NCI-H2029 (cell line): Measurements from ENCODE around the gene OR52I2.

Source experiments
- DNase-seq: peaks from one replicate; lab custom pipeline; 2025; lab: John Stamatoyannopoulos, UW

OR52I2 gene

DNA sequence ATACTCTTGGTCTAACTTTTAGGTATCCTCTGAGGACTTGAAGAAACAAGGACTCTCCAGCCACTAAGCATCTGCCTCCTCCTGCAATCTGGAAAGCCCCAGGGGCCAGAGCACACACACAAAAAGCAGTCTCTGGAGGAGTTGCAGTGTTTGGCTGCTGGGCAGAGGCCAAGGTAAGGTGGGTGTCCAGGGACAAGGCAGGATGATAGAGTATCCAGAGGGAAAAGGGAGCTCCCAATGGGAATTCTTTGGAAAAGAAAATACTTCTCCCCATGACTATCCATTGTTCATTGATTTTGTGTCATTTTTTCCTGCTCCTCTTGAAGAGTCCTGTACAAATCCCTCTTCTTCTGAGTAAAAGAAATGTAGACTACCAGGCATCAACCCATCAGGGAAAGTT, at the start of gene OR52I2:
Gene OR52I2, plus strand, starts transcription at position 301 of the 400 bp plus-strand sequence.
- DNase-seq, result no peak

GRCh38 chr11:4539603-4540219, 41.8 kb upstream of the OR52I2 start:
- DNase-seq, result no peak

DNA sequence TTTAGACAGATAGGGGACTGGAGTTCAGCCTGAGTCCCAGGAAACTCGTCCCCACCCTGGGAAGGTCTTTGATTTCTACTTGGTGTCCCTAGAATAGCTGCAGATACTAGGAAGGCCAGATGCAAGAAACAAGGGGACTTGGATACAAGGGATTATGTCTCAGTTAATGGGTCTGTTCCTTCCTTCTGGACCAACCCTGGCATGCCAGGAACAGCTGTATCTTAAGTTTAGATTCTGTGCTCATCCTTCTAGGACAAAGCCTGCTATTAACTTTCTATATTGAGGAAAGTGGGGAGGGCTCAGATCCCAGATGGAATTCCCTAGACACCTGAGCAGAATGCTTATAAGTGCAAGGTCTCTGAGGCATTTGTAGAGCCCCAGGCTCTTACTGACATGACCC, 40.5 kb upstream of the OR52I2 start:
- DNase-seq, result no peak

DNA sequence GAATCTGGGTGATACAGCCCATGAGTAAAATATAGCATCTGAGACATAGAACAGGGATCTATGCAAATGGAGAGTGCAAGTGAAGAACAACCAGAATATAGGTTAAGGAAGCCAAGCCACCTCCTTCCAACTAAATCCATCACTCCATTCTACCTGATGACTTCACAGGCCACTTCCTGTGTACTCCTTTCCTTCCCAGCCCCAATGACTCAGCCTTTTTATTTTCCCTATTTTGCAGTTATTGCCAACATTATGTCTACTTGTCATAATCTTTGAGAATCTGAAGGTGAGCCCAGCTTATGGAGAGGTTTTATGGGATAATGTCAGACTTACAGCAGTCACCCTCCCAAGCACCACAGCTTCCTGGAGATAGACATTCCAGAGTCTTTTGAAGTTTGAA, 38.0 kb upstream of the OR52I2 start:
- no peak for DNase-seq

- DNase-seq, result no peak
Measured at GRCh38 chr11:4544891-4545290, 36.7 kb upstream of the OR52I2 start, which contains the start of gene OR52M1. Gene OR52M1, plus strand, starts transcription at chr11:4545191. Its CDS starts 0 bp downstream, at chr11:4545191.

DNA sequence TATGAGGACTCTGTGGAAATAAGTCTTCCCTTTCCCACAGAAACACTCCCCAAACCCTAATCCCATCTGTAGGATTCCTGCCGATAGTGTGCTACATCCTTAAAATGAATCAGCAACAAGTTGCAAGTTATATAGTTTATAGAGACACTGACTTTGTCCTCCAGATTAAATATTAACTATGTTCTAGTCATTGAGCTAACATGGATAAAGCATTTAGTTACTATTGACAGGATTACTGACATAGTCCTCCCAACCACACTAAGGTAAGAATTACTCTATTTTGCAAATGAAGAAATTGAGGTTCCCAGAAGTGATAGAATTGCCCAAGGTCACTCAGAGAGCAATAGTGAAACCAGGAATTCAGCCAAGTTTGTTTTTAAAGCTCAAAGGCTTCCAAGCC, 34.7 kb upstream of the OR52I2 start:
- DNase-seq, result no peak

GRCh38 chr11:4547416-4547815, 34.1 kb upstream of the OR52I2 start:
- DNase-seq, result no peak

GRCh38 chr11:4551346-4551979, 30.1 kb upstream of the OR52I2 start:
- DNase-seq, result no peak

DNA sequence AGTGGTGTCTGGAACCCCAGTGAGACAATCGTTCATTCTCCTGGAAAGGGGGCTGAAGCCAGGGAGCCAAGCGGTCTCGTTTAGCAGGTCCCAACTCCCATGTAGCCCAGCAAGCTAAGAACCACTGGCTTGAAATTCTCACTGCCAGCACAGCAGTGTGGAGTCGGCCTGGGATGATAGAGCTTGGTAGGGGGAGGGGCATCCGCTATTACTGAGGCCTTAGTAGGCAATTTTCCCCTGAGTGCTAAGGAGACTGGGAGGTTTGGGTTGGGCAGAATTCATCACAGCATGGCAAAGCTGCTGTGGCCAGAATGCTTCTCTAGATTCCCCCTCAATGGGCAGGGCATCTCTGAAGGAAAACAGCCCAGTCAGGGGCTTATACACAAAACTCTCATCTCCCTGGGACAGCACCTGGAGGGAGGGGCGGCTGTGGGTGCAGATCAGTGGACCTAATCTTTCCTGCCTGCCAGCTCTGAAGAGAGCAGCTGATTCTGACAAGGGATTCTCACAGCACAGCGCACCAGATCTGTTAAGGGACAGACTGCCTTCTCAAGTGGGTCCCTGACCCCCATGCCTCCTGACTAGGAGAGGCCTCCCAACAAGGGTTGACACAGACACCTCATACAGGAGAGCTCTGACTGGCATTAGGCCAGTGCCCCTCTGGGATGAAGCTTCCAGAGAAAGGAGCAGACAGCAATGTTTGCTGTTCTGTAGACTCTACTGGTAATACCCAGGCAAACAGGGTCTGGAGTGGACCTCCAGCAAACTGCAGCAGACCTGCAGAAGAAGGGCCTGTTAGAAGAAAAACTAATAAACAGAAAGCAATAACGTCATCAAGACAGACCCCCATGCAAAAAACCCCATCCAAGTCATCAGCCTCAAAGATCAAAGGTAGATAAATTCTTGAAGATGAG, 21.8 kb upstream of the OR52I2 start:
- DNase-seq, result no peak

DNA sequence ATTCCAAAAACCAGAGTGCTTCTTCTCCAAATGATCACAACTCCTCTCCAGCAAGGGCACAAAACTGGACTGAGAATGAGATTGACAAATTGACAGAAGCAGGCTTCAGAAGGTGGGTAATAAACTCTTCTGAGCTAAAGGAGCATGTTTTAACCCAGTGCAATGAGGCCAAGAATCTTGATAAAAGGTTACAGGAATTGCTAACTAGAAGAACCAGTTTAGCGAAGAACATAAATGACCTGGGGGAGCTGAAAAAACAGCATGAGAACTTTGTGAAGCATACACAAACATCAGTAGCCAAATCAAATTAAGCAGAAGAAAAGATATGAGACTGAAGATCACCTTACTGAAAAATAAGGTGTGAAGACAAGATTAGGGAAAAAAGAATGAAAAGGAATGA, 21.1 kb upstream of the OR52I2 start:
- no peak for DNase-seq

DNA sequence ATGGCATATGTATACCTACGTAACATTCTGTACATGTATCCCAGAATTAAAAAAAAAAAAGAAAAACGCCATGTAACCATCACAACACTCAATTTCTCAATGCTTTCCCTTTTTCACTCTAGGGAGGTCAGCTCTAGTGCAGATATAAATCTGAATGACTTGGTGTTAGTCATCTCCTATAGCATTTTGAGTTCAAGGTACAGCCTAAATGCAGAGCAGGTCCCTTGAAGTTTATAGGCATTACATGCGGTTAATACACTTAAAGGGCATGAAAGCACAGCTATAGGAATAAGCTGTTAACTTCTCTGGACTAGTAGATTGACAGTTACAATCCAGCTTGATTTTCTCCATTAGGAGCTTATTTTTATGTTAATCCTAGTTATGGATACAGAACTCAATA, 16.2 kb upstream of the OR52I2 start:
- no peak for DNase-seq

DNA sequence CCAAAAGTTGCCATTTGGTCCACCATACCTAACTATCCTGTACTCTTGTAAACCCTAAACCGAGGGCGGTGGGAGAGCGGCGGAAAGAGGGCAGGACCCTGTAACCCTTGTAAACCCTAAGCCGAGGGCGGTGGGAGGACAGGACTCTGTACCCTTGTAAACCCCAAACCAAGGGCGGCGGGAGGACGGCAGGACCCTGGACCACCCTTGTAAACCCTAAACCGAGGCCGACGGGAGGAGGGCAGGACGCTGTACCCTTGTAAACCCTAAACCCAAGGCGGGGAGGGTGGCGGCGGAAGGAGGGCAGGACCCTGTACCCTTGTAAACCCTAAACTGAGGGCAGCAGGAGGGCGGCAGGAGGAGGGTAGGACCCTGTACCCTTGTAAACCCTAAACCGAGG, 12.5 kb upstream of the OR52I2 start:
- DNase-seq, result no peak

- DNase-seq, result no peak
Measured at GRCh38 chr11:4576880-4577279, 4.7 kb upstream of the OR52I2 start.

- no peak for DNase-seq
Measured at GRCh38 chr11:4577761-4578160, 3.8 kb upstream of the OR52I2 start.

DNA sequence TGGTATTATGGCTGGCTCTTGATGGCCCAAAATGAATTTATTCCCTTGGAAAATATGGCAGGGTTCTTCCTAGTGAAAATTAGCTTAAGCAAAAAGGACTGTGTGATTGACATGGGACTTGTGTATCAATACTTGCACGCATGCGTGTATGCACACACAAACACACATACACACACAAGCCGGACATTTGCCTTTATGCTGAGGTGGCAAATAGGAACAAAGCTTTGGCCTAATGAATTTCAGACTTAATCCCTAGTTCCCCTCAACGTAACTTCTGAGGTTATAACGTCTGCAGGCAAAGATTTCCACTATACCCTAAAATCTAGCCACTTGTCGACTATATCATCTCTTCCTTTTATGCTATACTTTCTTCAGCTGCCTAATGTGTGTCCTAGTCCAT, 2.9 kb upstream of the OR52I2 start:
- DNase-seq, result no peak

- no peak for DNase-seq
Measured at GRCh38 chr11:4580124-4580523, 1.4 kb upstream of the OR52I2 start.

DNA sequence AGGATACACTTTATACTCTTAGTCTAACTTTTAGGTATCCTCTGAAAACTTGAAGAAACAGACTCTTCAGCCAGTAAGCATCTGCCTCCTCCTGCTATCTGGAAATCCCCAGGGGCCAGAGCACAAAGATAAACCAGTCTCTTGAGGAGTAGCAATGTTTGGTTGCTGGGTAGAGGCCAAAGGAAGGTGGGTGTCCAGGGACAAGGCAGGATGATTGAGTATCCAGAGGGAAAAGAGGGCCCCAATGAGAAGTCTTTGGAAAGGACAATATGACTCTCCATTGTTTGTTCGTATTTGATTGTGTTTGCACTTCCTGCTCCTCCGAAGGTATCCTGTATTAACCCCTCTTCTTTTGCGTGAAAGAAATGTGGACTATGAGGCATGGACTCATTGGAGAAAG, 7.5 kb downstream of the OR52I2 start:
- DNase-seq, result no peak

- DNase-seq, result no peak
Measured at GRCh38 chr11:4593739-4594138, 12.2 kb downstream of the OR52I2 start, which contains the start of gene OR52I1. Gene OR52I1, plus strand, starts transcription at chr11:4594039. Its CDS starts 0 bp downstream, at chr11:4594039.

DNA sequence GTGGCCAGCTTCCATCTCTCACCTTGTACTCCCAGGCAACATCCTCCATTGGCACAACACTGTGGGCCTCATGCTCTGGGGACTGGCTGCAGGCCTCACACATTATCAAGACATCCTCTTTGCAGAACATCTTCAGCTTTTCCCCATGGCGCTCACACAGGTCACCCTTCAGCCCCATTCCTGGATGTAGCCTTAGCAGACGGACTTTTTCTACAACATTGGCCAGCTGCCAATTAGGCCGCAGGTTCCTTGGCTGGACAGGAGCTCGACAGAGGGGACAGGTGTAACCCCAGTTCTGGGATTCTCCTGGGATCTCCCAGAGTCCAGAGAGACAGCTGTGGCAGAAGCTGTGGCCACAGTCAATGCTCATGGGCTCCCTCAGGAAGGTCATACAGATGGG, 23.5 kb downstream of the OR52I2 start:
- DNase-seq, result no peak

GRCh38 chr11:4606231-4607015, 24.9 kb downstream of the OR52I2 start:
- DNase-seq, result peak; percentile 48

DNA sequence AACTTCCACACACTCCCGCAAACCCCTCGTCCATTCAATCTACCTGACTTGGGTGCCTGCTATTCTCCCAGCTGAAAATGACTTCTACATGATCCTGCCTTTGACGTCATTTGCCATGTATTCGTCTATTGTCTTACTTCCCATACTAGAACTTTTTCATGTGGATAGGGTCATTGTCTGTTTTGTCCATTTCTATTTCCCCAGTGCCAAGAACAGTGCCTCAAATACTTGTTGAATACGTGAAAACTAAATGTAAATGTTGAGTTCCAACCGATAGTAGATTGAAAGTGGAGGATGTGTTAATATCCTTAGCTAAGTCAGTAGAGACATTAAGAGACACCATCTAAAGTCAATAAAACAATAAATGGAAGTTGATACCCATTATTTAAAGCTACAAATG, 25.6 kb downstream of the OR52I2 start:
- no peak for DNase-seq
